ENCODE measurements around the gene ANKS6.
A peak's percentile ranks its signal among the peaks of the same experiment; 100 is the strongest.

ANKS6 gene

DNA sequence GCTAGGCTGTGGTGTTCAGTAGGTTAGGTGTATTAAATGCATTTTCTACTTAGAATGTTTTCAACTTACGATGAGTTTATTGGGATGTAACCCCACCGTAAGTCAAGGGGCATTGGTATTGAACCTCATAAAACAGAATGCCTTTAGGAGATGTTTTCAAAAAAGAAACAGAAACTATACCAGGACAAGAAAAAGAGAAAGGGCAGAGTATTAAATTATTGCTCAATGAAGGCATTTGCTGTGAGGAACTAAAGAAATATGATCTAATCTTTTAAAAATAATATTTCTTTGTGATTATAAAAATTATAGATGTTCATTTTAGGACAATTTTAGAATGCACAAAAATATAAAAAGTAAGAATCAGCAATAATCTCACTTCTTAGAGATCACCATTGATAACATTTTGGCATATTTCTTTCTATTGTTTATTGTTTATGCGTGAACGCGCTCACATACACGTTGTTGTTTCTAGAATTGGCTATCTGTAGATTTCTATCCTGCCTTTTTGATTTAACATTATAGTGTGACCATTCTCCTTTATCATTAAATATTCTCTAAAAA is 19.1 kb upstream of the ANKS6 start:
- Histone ChIP-seq H2AFZ (ENCODE audit: low read length, unreplicated experiment) (no peak overlapping the region), H3K27me3 (ENCODE audit: insufficient read depth, low read length) (no peaks in the 10 kb centered on the region), H3K27ac (ENCODE audit: low read depth, low read length) (no peak overlapping the region)

DNA sequence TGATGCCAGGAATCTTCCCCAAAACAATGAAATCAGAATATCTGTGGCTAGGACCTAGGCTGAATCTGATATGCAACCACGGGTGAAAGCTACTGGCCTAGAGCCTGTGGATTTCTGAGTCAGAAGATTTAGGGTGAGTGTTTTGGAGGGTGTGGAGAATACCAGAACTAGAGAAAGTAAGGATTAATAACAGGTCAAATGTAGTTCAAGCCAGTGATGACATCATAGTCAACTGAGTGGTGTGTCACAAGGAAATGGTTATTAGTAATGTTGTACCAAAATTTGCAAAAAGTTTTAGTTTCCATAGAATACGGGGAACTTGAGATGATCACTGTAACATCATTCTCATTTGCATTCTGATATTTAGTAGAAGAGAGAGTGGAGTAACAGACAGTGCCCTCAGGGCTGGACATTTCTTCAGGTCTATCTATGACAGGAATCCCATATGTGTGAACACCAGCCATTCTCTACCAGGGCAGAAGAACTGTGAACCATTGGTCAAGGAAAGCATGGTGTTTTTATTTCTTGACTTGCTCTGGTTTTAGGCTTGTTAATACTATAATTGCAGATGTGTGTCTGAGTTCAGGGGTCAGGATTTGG is 14.8 kb upstream of the ANKS6 start:
- Histone ChIP-seq H3K79me2 (ENCODE audit: control insufficient read depth, insufficient read depth, low read length, unreplicated experiment) (no peaks in the 10 kb centered on the region), H3K4me1 (ENCODE audit: control insufficient read depth, insufficient read depth, low read length, unreplicated experiment) (peaks cover 28% of the 10 kb centered on the region)

More for the DNA sequence above, 19.1 kb upstream of the ANKS6 start:
- Histone ChIP-seq H3K79me2 (ENCODE audit: control insufficient read depth, insufficient read depth, low read length, unreplicated experiment) (no peaks in the 10 kb centered on the region), H3K4me1 (ENCODE audit: control insufficient read depth, insufficient read depth, low read length, unreplicated experiment) (peaks cover 10% of the 10 kb centered on the region), H3K36me3 (ENCODE audit: insufficient read depth, low read length) (no peaks in the 10 kb centered on the region), H3K4me3 (ENCODE audit: low read depth, low read length) (no peak overlapping the region)

DNA sequence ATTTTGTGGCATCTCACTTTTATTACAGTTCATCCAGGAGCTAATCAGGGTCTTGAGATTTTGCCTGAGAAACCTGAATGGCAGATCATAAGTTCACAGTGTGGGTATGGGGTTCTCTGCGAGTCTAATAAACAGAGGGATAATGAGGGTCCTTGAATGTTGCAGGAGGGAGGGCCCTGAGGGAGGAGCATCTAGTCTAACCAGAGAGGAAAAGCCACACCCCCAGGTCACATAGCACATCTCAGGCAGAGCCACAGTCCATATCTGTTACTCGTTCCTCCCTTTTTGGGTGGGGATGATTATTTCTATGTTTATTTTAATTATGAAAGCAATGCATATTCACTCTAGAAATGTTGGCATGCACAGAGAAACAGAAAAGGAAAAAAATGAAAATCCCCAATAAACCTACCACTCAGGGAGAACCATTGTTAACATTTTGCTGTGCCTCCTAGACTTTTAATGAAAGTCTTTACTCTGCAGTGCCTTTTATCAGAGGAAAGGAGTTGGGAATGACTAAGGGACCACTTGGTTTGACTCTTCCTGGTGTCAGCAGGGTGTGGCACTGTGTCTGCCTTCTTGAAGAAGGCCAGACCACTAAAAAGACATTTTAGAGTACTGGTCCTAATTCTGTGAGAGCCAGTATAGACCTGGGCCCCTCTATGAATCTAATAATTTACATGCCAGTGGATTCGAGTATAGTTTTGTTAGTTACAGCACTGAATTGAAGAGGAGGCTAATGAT is 13.9 kb upstream of the ANKS6 start:
- Histone ChIP-seq H3K27ac (ENCODE audit: low read depth, low read length) (peak overlapping the region; percentile 56), H3K4me1 (ENCODE audit: control insufficient read depth, insufficient read depth, low read length, unreplicated experiment) (peaks cover 28% of the 10 kb centered on the region), H3K79me2 (ENCODE audit: control insufficient read depth, insufficient read depth, low read length, unreplicated experiment) (no peaks in the 10 kb centered on the region), H3K36me3 (ENCODE audit: insufficient read depth, low read length) (no peaks in the 10 kb centered on the region), H2AFZ (ENCODE audit: low read length, unreplicated experiment) (no peak overlapping the region), H3K27me3 (ENCODE audit: insufficient read depth, low read length) (no peaks in the 10 kb centered on the region), H3K4me3 (ENCODE audit: low read depth, low read length) (0 out of 2 replicates have a peak overlapping the region, but pooled peaks have one; percentile 15)

More for the DNA sequence above, 14.8 kb upstream of the ANKS6 start:
- H3K27me3 ChIP-seq (ENCODE audit: insufficient read depth, low read length) = no peaks in the 10 kb centered on the region
- peak overlapping the region; percentile 74 for H3K27ac ChIP-seq (ENCODE audit: low read depth, low read length)
- no peaks in the 10 kb centered on the region for H3K36me3 ChIP-seq (ENCODE audit: insufficient read depth, low read length)
- peak overlapping the region; percentile 43; the same call in 1 of the 2 replicates for H3K4me3 ChIP-seq (ENCODE audit: low read depth, low read length)
- H2AFZ ChIP-seq (ENCODE audit: low read length, unreplicated experiment) = no peak overlapping the region

DNA sequence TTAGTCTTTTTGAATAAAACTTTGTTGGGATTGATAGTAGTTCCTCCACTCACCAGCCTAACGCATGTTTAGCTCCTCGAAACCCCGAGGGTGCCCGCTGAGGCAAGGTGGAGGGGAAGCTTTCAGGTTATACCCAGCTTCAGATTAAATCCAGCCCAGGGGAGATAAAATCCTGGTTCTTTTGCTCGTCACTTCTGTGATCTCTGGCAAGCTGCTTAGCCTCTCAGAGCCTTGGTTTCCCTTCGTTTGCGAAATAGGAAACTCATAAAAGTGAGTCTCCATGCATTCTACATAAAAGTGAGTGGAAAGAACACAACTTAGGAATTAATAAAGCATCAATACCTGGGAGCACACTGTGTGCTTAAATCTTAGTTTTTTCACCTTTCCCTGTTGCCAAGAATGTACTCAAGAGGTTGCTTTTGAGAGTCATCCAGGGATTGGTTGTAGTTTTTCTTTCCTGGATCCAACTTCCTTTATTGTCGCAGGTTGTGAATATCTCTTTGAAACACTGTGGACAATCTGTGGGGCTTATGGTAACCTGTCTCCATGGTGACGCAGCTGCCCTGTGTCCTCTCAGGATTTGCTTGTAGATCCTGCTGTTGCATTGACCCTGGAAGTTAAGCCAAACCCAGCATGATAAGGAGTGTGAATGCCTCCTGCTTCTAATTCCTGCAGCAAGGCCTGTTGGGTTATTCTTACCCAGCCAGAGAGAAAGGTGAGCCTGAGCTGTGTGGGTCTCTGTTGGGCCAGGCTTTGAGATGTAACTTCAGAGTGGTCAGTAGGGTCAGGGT is 13.2 kb upstream of the ANKS6 start:
- Histone ChIP-seq H3K4me1 (ENCODE audit: control insufficient read depth, insufficient read depth, low read length, unreplicated experiment) (peaks cover 28% of the 10 kb centered on the region), H3K27ac (ENCODE audit: low read depth, low read length) (no peak overlapping the region), H3K36me3 (ENCODE audit: insufficient read depth, low read length) (no peaks in the 10 kb centered on the region), H3K27me3 (ENCODE audit: insufficient read depth, low read length) (no peaks in the 10 kb centered on the region), H2AFZ (ENCODE audit: low read length, unreplicated experiment) (no peak overlapping the region), H3K79me2 (ENCODE audit: control insufficient read depth, insufficient read depth, low read length, unreplicated experiment) (no peaks in the 10 kb centered on the region), H3K4me3 (ENCODE audit: low read depth, low read length) (no peak overlapping the region)

DNA sequence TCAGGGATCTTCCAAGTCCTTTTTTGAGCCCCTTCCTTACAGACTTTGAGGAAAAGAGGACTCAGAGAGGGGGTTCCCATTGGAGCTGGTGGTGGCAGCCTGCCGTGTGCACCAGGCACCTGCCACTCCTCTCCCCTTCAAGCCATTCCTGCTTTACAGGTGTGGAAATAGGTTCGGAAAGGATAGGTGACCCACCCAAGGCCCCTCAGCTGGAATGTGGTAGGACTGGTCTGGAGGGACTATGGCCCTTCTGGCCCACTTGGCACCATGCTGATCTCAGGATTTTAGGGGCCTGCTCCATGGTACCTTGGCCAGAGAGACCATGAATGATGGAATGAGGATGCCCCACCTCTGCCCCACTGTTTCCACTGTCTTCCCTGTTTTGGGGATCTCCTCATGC is 12.5 kb upstream of the ANKS6 start:
- no peaks in the 10 kb centered on the region for H3K79me2 ChIP-seq (ENCODE audit: control insufficient read depth, insufficient read depth, low read length, unreplicated experiment)
- H3K4me3 ChIP-seq (ENCODE audit: low read depth, low read length) = no peak overlapping the region
- H3K27me3 ChIP-seq (ENCODE audit: insufficient read depth, low read length) = no peaks in the 10 kb centered on the region
- H2AFZ ChIP-seq (ENCODE audit: low read length, unreplicated experiment) = no peak overlapping the region
- no peaks in the 10 kb centered on the region for H3K36me3 ChIP-seq (ENCODE audit: insufficient read depth, low read length)
- no peak overlapping the region for H3K27ac ChIP-seq (ENCODE audit: low read depth, low read length)
- peaks cover 28% of the 10 kb centered on the region for H3K4me1 ChIP-seq (ENCODE audit: control insufficient read depth, insufficient read depth, low read length, unreplicated experiment)

DNA sequence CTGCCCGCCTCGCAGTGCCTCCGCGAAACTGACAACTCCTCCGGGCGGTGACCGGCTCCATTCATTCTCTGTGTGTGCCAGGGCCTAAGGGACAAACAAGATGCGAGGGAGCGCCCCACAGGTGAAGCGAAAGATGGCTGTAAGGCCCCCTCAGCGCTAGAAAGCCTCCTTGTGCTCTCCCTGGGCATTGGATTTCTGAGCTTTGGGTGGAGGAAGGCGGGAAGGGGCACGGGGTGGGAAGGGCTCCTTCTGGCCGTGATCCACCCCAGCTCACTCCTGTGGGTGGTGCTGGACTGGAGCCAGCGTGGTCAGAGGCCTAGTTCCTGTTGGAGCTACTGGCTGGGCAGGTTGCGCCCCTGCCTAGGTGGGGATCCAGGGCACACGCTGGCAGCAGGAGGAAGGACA is 12.1 kb upstream of the ANKS6 start:
- H3K27me3 ChIP-seq (ENCODE audit: insufficient read depth, low read length) = no peaks in the 10 kb centered on the region
- H2AFZ ChIP-seq (ENCODE audit: low read length, unreplicated experiment) = peak overlapping the region; percentile 82
- peak overlapping the region; percentile 78 for H3K4me3 ChIP-seq (ENCODE audit: low read depth, low read length)
- no peak overlapping the region for H3K27ac ChIP-seq (ENCODE audit: low read depth, low read length)
- H3K36me3 ChIP-seq (ENCODE audit: insufficient read depth, low read length) = no peaks in the 10 kb centered on the region
- H3K4me1 ChIP-seq (ENCODE audit: control insufficient read depth, insufficient read depth, low read length, unreplicated experiment) = peaks cover 28% of the 10 kb centered on the region
- H3K79me2 ChIP-seq (ENCODE audit: control insufficient read depth, insufficient read depth, low read length, unreplicated experiment) = no peaks in the 10 kb centered on the region

DNA sequence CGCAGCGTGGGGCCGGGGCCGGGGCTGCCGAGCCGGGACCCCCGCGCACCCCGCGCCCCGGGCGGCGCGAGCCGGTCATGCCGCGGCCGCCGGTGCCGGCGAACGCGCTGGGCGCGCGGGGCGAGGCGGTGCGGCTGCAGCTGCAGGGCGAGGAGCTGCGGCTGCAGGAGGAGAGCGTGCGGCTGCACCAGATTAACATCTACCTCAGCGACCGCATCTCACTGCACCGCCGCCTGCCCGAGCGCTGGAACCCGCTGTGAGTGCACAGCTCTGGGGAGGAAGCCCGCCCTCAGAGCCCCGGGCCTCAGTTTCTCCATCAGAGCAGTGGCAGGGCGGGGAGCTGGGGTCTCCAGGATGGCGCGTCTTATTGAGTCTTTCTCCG is 11.4 kb upstream of the ANKS6 start:
- Histone ChIP-seq H3K27ac (ENCODE audit: low read depth, low read length) (no peak overlapping the region), H3K4me1 (ENCODE audit: control insufficient read depth, insufficient read depth, low read length, unreplicated experiment) (peaks cover 28% of the 10 kb centered on the region), H3K27me3 (ENCODE audit: insufficient read depth, low read length) (no peaks in the 10 kb centered on the region), H2AFZ (ENCODE audit: low read length, unreplicated experiment) (peak overlapping the region; percentile 82), H3K79me2 (ENCODE audit: control insufficient read depth, insufficient read depth, low read length, unreplicated experiment) (no peaks in the 10 kb centered on the region), H3K36me3 (ENCODE audit: insufficient read depth, low read length) (no peaks in the 10 kb centered on the region), H3K4me3 (ENCODE audit: low read depth, low read length) (peak overlapping the region; percentile 78)

DNA sequence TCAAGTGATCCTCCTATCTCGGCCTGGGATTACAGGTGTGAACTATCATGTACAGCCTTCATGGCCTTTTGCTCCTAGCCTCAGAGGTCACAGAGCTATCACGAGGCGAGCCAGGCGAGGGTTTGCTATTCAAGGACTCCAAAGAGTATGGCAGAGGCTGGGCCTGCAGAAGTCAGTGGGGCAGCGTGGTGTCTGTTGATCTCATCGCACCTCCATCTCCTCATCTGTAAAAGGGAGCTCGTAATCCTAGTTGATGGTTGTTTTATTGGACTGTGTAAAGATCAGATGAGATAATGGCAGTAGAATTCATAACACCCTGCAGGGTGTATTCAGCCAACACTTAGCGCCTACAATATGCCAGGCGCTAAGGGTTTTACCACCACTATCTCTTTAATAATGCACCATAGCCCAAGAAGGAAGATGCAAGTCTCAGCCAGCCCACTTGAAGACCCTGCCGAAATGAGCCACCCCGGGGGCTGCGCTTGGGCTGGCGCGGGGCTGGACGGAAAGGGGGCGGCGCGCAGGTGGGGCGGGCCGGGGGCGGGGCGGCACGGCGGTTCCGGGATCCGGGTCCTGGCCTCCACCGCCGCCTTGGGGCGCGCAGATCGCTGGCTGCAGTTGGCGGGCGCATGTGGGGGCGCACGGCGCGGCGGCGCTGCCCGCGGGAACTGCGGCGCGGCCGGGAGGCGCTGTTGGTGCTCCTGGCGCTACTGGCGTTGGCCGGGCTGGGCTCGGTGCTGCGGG is 10.9 kb upstream of the ANKS6 start, which contains the start of gene GALNT12:
Gene GALNT12, plus strand, starts transcription at position 601 of the 744 bp plus-strand sequence. Its CDS starts 29 bp downstream, at position 630.
- Histone ChIP-seq H3K36me3 (ENCODE audit: insufficient read depth, low read length) (no peaks in the 10 kb centered on the region), H3K4me3 (ENCODE audit: low read depth, low read length) (peak within 1 kb of the TSS; percentile 78), H3K79me2 (ENCODE audit: control insufficient read depth, insufficient read depth, low read length, unreplicated experiment) (no peaks in the 10 kb centered on the region), H2AFZ (ENCODE audit: low read length, unreplicated experiment) (peak within 1 kb of the TSS; percentile 82), H3K27ac (ENCODE audit: low read depth, low read length) (no peak within 1 kb of the TSS), H3K27me3 (ENCODE audit: insufficient read depth, low read length) (no peaks in the 10 kb centered on the region), H3K4me1 (ENCODE audit: control insufficient read depth, insufficient read depth, low read length, unreplicated experiment) (peaks cover 28% of the 10 kb centered on the region)

DNA sequence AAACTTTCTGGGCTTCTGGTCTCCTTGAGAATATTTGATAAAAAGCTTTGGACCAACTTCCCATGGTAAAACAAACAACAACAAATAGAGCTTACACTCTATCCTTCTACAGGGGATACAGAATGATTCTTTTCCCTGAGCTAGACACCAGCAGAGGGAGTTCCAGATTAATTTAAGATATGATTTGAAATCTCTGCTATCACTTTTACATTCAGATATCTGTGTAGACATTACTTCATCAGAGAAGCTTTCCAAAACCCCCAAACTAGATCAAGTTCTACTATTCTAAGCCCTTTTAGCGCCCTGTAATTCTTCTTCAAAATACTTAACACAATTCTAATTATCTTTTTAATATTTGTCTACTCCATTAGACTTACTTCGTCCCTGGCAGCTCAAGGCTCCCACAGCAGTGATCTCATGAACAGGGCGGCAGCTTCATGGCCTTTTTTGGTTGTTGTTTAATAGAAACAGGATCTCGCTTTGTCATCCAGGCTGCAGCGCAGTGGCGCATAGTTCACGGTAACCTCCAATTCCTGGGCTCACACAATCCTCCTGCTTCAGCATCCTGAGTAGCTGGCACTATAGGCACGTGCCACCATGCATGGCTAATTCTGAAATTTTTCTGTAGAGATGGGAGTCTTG is 10.2 kb upstream of the ANKS6 start:
- no peak overlapping the region for H2AFZ ChIP-seq (ENCODE audit: low read length, unreplicated experiment)

More for the DNA sequence above, 10.2 kb upstream of the ANKS6 start:
- no peak overlapping the region for H3K27ac ChIP-seq (ENCODE audit: low read depth, low read length)
- H3K27me3 ChIP-seq (ENCODE audit: insufficient read depth, low read length) = no peaks in the 10 kb centered on the region
- no peaks in the 10 kb centered on the region for H3K79me2 ChIP-seq (ENCODE audit: control insufficient read depth, insufficient read depth, low read length, unreplicated experiment)
- no peak overlapping the region; the same call in 1 of the 2 replicates for H3K4me3 ChIP-seq (ENCODE audit: low read depth, low read length)
- no peaks in the 10 kb centered on the region for H3K36me3 ChIP-seq (ENCODE audit: insufficient read depth, low read length)
- peaks cover 28% of the 10 kb centered on the region for H3K4me1 ChIP-seq (ENCODE audit: control insufficient read depth, insufficient read depth, low read length, unreplicated experiment)

Data from ACC112 (cell line).